PC-9 (cell line): Measurements from ENCODE around the gene ELP5. TPM values are rescaled to one million over a fixed set of nuclear protein-coding genes. Genes with fewer than 3 reads are reported as not detected.

Experiments used
- BruUV-seq: library from RNA; stranded (reverse); fragments of 400-500 nt; replicated peaks from 2 replicates; lab custom pipeline; 2021; lab: Mats Ljungman, UMichigan
- CTCF ChIA-PET: fragments of 300-600 bp; sonication (Branson Sonifier 250); formaldehyde crosslinking; loops from one replicate; lab custom pipeline; 2022; ENCODE audit warnings: antibody characterized with exemption; lab: Charles Lee
- POLR2A ChIA-PET: fragments of 300-600 bp; sonication (Branson Sonifier 250); formaldehyde crosslinking; loops from one replicate; lab custom pipeline; 2022; ENCODE audit warnings: antibody characterized with exemption; ENCODE audit not compliant: unreplicated experiment; lab: Charles Lee
- DNase-seq, 2 experiments: peaks; one replicate each; pipeline versions ENCODE4 v3.0.0 to v3.0.0-alpha.2; 2015 to 2022; ENCODE audit warnings: mixed read lengths in 1 of 2
- H2AFZ ChIP-seq: fragments of 200-600 bp; sonication (generic); 2 replicates; pipeline ENCODE4 v1.8.1; 2017; ENCODE audit warnings: antibody characterized with exemption
- H3F3A ChIP-seq: fragments of 200-600 bp; sonication (generic); 2 replicates; pipeline ENCODE4 v1.8.1; 2017; ENCODE audit warnings: antibody characterized with exemption, mild to moderate bottlenecking, low read depth; ENCODE audit not compliant: insufficient read depth
- H3K27ac ChIP-seq: fragments of 200-600 bp; sonication (generic); 2 replicates; pipeline ENCODE4 v1.6.1; 2016; ENCODE audit warnings: mixed run types
- H3K27me3 ChIP-seq: fragments of 200-600 bp; sonication (generic); 2 replicates; pipeline ENCODE4 v1.6.1; 2016; ENCODE audit warnings: low read depth, mixed run types; ENCODE audit not compliant: insufficient read depth
- H3K36me3 ChIP-seq: fragments of 200-600 bp; sonication (generic); 2 replicates; pipeline ENCODE4 v1.6.1; 2016; ENCODE audit warnings: low read depth, mixed run types
- H3K4me1 ChIP-seq: fragments of 200-600 bp; sonication (generic); replicated peaks from 2 replicates; pipeline ENCODE4 v1.6.1; 2016; ENCODE audit warnings: mixed run types; ENCODE audit not compliant: insufficient read depth
- H3K4me2 ChIP-seq: fragments of 200-600 bp; sonication (generic); 2 replicates; pipeline ENCODE4 v1.6.1; 2017; ENCODE audit warnings: mixed run types
- H3K4me3 ChIP-seq: fragments of 200-600 bp; sonication (generic); 2 replicates; pipeline ENCODE4 v1.6.1; 2016; ENCODE audit warnings: mixed run types
- H3K79me2 ChIP-seq: fragments of 200-600 bp; sonication (generic); 2 replicates; pipeline ENCODE4 v1.6.1; 2017; ENCODE audit warnings: low read depth, mixed run types
- H3K9me2 ChIP-seq: fragments of 200-600 bp; sonication (generic); 2 replicates; pipeline ENCODE4 v1.8.1; 2017; ENCODE audit warnings: mild to moderate bottlenecking; ENCODE audit not compliant: insufficient read depth
- H3K9me3 ChIP-seq: fragments of 200-600 bp; sonication (generic); 2 replicates; pipeline ENCODE4 v1.8.1; 2016; ENCODE audit warnings: low read depth; ENCODE audit not compliant: insufficient read depth
- H4K20me1 ChIP-seq: fragments of 200-600 bp; sonication (generic); 2 replicates; pipeline ENCODE4 v1.8.1; 2017; ENCODE audit not compliant: insufficient read depth
- EZH2 ChIP-seq: fragments of 200-600 bp; sonication (generic); IDR thresholded peaks from 2 replicates; pipeline ENCODE4 v1.8.0; 2017; ENCODE audit warnings: antibody characterized with exemption, low read depth
- intact Hi-C: fragments of 100-400 bp; cut with micrococcal nuclease; formaldehyde crosslinking; loops from one replicate; pipeline ENCODE4 v1.10.0; 2022; ENCODE audit not compliant: unreplicated experiment
- total RNA-seq: library from RNA; stranded (reverse); gene quantifications from 2 replicates; pipeline ENCODE4 v1.2.3, GENCODE V29; 2021
- TF ChIP-seq, protein P1 (sequence below): fragments of 200-600 bp; sonication (generic); conservative IDR thresholded peaks from 2 replicates; pipeline ENCODE4 v1.6.1; 2017; ENCODE audit warnings: mixed run types, antibody characterized with exemption, mild to moderate bottlenecking, moderate library complexity

Gene ELP5
- total RNA-seq, 1 experiment from 2014 or later = 45.1 TPM

DNA sequence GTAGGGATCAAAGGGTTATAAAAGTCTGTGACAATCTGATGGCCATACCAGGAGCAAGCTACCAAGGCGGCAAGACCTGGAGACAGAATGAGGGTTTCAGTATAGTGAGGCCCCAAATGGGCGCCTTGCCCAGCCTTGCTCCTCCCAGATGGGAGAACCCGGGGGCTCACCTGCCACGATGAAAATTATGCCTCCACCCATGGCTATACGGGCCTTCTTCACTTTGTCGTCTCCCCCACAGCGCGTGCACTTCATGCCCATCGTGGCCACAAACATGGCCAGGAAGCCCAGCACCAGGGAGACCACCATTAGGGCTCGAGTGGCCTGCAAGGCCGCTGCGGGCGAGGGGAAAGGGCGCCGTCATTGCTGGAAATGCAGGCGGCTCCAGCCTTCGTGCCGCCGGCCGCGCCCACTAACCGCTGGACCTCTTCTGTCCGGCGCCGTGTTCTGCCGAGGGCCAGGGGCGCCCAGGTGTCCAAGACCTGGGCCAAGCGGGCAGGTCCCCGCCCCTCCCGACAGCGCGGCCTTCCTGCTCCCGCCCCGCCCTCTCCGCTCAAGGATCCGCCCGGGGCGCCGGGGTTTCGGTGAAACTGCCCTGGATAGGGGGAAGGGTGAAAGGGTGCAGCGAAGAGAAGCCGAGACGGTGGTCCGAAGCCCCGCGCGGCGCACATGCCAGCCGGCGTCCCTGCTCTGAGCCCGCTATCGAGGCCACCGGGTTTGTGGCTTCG lies 8.8 kb downstream of the ELP5 start:
- H2AFZ ChIP-seq = no peak overlapping the region
- no TSS peak for BruUV-seq
- H3K36me3 ChIP-seq = peaks cover 33% of the 10 kb centered on the region
- H3K4me3 ChIP-seq = peak overlapping the region; percentile 97
- peaks cover 66% of the 10 kb centered on the region for H3K79me2 ChIP-seq
- TF ChIP-seq, protein P1, sequence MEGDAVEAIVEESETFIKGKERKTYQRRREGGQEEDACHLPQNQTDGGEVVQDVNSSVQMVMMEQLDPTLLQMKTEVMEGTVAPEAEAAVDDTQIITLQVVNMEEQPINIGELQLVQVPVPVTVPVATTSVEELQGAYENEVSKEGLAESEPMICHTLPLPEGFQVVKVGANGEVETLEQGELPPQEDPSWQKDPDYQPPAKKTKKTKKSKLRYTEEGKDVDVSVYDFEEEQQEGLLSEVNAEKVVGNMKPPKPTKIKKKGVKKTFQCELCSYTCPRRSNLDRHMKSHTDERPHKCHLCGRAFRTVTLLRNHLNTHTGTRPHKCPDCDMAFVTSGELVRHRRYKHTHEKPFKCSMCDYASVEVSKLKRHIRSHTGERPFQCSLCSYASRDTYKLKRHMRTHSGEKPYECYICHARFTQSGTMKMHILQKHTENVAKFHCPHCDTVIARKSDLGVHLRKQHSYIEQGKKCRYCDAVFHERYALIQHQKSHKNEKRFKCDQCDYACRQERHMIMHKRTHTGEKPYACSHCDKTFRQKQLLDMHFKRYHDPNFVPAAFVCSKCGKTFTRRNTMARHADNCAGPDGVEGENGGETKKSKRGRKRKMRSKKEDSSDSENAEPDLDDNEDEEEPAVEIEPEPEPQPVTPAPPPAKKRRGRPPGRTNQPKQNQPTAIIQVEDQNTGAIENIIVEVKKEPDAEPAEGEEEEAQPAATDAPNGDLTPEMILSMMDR = no peak
- no peak for TF ChIP-seq EZH2
- H3K27me3 ChIP-seq = no peaks in the 10 kb centered on the region
- ChIA-PET CTCF (interaction anchor here (0.7 kb wide), 2 partner anchors 19 to 249 kb away, joined by 3 to 13 read pairs; no protein-coding TSS in a partner anchor), POLR2A (interaction anchor here (0.6 kb wide), 1 partner anchor 185 kb away, joined by 3 read pairs; no protein-coding TSS in a partner anchor)
- peaks cover 25% of the 10 kb centered on the region for H4K20me1 ChIP-seq
- H3K9me3 ChIP-seq = no peaks in the 10 kb centered on the region
- intact Hi-C loops = loop anchor here (1.0 to 5.0 kb wide), 6 partner anchors 46 to 581 kb away; partner anchors contain the start of genes EIF5A, POLR2A, SLC35G6 and TMEM256
- H3K4me1 ChIP-seq = peaks cover 36% of the 10 kb centered on the region
- peak overlapping the region; percentile 100 for H3K27ac ChIP-seq
- peak; percentile 74 to 91 for DNase-seq
- no peaks in the 10 kb centered on the region for H3K9me2 ChIP-seq
- peaks cover 81% of the 10 kb centered on the region for H3F3A ChIP-seq
- peak overlapping the region; percentile 98 for H3K4me2 ChIP-seq

- H3K79me2 ChIP-seq = peaks cover 62% of the 10 kb centered on the region
- no peaks in the 10 kb centered on the region for H3K27me3 ChIP-seq
- H3K4me3 ChIP-seq = peak overlapping the region; percentile 97
- intact Hi-C loops = loop anchor here (1.0 to 5.0 kb wide), 9 partner anchors 9 to 581 kb away; partner anchors contain the start of genes EIF5A, ELP5, POLR2A and SLC35G6
- TSS peak; percentile 52 for BruUV-seq
- ChIA-PET POLR2A (no interaction called here), CTCF (interaction anchor here (0.7 kb wide), 1 partner anchor 20 kb away, joined by 3 read pairs; no protein-coding TSS in a partner anchor)
- no peak for DNase-seq
- peak overlapping the region; percentile 98 for H3K4me2 ChIP-seq
- H3K9me2 ChIP-seq = no peaks in the 10 kb centered on the region
- H3K36me3 ChIP-seq = peaks cover 30% of the 10 kb centered on the region
- H4K20me1 ChIP-seq = peaks cover 25% of the 10 kb centered on the region
- H3K4me1 ChIP-seq = peaks cover 40% of the 10 kb centered on the region
- H2AFZ ChIP-seq = no peak overlapping the region
- no peak for TF ChIP-seq EZH2
- H3K27ac ChIP-seq = peak overlapping the region; percentile 100
- peaks cover 78% of the 10 kb centered on the region for H3F3A ChIP-seq
- no peaks in the 10 kb centered on the region for H3K9me3 ChIP-seq
Measured at GRCh38 chr17:7261379-7262191, 9.6 kb downstream of the ELP5 start.

- Histone ChIP-seq H3K9me2 (no peaks in the 10 kb centered on the region), H3K4me1 (peaks cover 40% of the 10 kb centered on the region), H3K4me2 (peak within 1 kb of the TSS; percentile 98), H3K27me3 (no peaks in the 10 kb centered on the region), H3K36me3 (peaks cover 29% of the 10 kb centered on the region), H4K20me1 (peaks cover 25% of the 10 kb centered on the region), H3K27ac (peak within 1 kb of the TSS; percentile 100), H3K9me3 (no peaks in the 10 kb centered on the region), H2AFZ (peak within 1 kb of the TSS; percentile 49), H3K4me3 (peak within 1 kb of the TSS; percentile 97), H3F3A (peaks cover 70% of the 10 kb centered on the region), H3K79me2 (peaks cover 57% of the 10 kb centered on the region)
- DNase-seq = peak; percentile 95 to 99
- intact Hi-C loops = loop anchor here (1.0 to 5.0 kb wide), 8 partner anchors 10 to 580 kb away; partner anchors contain the start of genes EIF5A, ELP5, POLR2A and SLC35G6
- CTCF ChIA-PET = interaction anchor here (0.7 to 1.5 kb wide), 2 partner anchors 11 to 298 kb away, joined by 3 read pairs; partner anchors contain the start of gene CTDNEP1
- TF ChIP-seq, protein P1 = no peak; the same call in 1 of the 2 replicates
- TF ChIP-seq EZH2 = no peak
- BruUV-seq = no TSS peak
- POLR2A ChIA-PET = interaction anchor here (0.6 kb wide), 2 partner anchors 21 to 142 kb away, joined by 3 read pairs; partner anchors contain the start of gene TMEM256
Measured at GRCh38 chr17:7262192-7262934, 10.3 kb downstream of the ELP5 start, which contains the start of gene CLDN7. TSS of gene CLDN7 (minus strand) at chr17:7262478. CDS start at chr17:7262043, 435 bp downstream.
